HG03064 (cell line): ENCODE data around the gene YDJC.
"Not testable (repeated sequence)": the region's sequence is repeated elsewhere in the genome, so short reads cannot be mapped to it uniquely, and the experiment has no call there.

Source experiments
- ATAC-seq: cut with Tn5 transposase; IDR thresholded peaks from one replicate; pipeline ENCODE4 v1.9.1; 2021; ENCODE audit warnings: low read depth; ENCODE audit not compliant: unreplicated experiment

The YDJC gene

GRCh38 chr22:21633481-21633880 lies 3.7 kb upstream of the YDJC start:
- no peak for ATAC-seq

DNA sequence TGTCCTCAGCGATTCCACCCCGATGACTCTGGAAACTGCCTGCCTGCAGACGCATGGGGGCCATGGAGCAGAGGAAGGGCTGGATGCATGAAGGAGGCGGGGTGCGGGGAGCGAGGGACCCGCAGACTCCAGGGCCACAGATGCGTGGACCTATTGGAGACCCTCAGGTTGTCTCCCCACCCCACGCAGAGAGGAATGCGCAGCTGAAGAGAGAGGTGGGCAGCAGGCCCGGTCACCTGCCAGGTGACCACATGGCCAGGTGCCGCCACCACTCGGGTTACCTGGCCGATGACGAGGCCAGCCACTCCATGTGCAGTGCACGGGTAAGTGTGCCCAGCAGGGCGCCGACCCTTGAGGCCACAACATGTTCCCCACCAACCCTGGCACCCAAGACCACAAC lies 3.1 kb upstream of the YDJC start:
- ATAC-seq: no peak

DNA sequence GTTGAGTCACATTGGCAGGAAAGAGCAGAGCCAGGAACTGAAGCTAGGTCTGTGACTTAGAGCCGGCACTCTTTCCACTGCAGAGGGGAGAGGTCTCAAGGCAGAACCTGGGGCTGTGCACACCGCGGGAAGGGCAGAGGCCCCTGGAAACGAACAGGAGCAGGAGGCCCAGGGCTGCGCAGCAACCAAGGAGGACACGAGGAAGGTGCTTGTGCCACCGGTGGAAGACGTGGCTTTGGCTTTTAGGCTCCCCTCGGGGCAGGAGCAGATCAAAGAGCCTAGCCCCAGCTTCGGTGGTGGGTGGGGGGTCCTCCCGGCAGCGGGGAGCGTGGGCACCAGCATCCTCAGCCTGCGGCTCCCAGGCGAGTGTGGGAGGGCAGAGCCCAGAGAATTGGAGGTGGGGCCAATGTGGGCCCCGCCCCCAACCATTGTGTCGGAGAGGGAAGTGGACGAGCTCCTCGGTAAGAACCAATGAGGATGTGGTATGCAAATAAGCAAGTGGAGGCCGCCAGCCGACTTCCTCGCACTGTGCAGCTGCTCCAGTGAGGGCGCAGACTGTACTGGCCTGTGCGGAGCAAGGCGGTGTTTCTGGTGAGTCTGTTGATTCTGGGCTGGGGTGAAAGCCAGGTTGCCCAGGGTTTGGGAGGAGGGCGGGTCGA lies 2.5 kb upstream of the YDJC start, which contains the start of gene CCDC116:
Gene CCDC116 (plus strand): TSS at position 524 of the 659 bp plus-strand sequence. CDS start 422 bp downstream, outside the sequence.
- no peak for ATAC-seq

DNA sequence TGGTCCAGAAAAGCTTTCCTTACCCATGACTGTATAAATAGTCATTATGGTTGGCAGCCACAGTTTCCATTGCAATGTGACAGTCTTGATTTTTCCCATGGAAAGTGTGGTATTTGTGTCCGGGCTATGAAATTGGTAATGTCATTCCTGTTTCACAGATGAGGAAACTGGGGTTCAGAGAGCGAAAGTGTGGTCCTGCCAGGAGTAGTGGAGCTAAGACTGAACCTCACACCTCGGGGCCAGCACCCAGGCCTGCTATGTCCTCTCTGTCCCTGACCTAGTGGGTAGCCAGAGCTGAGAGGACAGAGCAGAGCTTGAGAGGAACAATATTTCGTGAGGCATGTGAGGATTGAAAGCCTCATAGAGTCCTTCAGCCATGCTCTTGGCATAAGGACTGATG lies 1.2 kb upstream of the YDJC start:
- no peak for ATAC-seq

DNA sequence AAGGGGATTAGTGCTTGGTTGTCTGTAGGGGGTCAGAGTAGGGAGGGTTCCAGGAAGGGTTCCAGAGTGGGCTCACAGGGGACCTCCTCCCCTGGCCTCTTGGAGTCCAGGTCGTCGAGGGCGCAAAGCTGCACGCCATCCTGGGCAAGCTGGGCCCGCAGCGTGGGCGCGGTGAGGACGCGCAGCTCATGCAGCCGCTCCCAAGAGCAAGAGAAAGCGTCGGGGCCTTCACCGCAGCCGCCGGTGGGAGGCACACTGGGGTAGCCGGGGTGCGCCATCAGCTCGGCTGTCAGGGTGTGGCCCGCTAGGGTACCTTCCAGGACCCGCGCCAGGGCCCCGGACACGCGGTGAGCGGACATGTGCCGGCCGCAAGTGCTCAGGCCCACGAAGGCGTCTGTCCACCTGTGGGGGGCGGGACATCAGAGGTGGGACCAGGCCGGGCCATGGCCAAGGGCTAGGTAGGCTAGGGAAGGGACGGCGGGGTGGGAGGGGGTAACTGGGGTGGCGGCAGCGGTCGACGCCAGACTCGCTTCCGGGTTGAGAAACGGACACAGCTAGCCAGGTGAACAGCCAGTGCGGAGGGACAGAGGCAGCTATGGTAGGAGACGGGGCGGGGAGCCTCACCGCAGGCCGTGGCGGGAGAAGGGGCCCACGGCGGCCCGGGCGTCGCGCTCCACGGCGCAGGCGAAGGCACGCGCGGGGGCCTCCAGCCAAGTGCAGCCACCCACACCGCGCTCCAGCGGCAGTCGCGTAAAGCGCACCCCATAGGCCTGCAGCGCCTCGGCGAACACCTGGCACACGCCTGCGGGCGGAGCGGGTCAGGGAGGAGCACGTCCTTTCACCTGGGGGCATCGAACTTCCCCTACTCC lies 1.2 kb downstream of the YDJC start:
- ATAC-seq: no peak

- no peak for ATAC-seq
Observed at GRCh38 chr22:21626735-21627469, 2.9 kb downstream of the YDJC start.

DNA sequence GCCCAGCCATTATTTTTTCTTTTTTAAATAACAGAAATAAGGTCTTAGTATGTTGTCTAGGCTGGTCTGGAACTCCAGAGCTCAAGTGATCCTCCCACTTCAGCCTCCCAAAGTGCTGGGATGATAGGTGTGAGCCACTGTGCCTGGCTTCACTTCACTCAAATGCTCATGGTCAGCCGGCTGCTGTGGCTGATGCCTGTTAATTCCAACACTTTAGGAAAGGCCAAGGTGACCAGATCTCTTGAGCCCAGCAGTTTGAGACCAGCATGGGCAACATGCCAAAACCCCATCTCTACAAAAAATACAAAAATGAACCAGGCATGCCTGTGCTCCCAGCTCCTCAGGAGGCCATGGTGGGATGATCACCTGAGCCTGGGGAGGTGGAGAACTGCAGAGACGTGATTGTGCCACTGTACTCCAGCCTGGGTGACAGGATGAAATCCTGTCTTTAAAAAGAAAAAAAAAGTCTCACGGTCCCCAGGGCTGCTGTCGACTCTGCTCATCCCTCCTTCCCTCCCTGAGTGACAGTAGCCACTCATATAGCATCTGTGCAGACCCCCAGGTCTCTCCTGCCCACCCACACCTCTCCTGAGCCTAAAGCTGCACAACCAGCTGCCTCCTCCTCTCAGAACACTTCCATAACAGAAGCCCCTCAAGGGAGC lies 3.6 kb downstream of the YDJC start:
- no peak for ATAC-seq

GRCh38 chr22:21624880-21625791 lies 4.7 kb downstream of the YDJC start:
- no peak for ATAC-seq

GRCh38 chr22:21624120-21624879 lies 5.5 kb downstream of the YDJC start:
- ATAC-seq: no peak

DNA sequence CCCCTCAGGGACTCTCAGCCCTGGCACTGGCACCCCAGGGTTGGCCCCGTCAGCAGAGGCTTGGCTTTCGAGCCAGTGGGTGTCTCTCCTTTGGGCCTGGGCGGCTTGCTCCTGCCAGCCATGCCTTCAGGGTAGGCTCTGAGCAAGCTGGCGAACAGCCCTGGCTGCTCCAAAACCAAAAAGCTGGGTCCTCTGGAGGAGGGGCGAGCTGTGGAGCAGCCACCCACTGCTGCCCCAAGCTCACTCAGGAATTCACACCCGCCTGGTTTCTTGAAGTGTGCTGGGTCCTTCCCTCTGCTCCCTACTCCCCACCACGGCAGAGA lies 6.2 kb downstream of the YDJC start:
- no peak for ATAC-seq

GRCh38 chr22:21622919-21623647 lies 6.7 kb downstream of the YDJC start:
- no peak for ATAC-seq

DNA sequence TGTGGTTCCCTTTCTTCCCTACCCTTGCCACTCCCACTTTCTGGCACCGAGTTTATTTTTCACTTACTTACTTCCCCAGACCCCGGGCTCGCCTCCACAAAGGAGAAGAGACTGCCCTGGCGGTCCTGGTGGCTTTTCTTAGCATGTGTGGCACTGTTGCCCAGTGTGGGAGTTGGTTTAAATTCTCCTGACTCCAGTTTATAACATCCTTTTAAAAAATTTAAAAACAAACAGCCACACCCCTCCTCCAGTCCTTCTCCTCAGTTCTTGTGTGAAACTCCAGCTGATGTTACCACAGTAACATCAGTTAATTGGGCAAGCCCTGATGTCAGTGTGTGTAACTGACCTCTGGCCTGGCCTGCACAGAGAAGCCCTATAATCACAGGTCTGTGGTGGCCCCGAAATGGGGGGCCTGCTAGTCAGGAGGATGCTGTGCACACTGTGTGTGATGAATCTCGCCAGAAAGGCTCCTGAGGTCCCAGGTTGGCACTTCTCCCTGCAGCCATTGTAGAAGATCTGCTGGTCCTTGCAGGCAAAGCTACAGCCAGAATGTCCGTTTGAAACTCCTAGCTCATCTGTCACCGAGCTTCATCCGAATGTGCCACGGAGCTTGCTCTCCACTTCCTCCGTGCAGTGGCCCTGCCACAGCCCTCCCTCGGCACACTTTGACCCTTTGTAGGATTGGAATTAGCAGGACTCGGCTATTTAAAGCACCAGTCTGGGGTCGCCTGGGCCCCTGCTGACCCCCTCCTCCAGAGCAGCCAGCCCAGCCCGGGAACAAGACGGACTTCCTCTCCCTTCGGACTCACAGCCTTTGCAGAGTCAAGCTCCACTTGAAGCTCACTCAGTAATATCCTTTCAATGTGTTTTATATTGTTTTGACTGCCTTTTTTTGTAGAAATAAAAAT lies 7.6 kb downstream of the YDJC start:
- ATAC-seq: no peak

DNA sequence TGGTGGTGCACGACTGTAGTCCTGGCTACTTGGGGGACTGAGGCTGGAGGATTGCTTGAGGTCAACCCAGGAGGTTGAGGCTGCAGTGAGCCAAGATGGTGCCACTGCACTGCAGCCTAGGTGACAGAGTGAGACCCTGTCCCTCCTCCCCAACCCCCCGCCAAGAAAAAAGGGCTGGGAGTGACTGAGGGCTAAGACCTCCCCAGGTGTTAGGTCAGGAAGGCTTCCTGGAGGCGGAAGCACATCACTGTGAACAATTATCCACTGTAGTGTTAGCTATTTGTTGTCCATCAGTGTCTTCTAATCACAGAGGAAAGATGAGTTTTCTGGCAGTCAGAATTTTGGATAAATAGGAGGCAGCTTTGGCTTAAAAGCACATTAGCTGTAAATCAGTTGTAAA lies 8.8 kb downstream of the YDJC start:
- ATAC-seq: no peak

DNA sequence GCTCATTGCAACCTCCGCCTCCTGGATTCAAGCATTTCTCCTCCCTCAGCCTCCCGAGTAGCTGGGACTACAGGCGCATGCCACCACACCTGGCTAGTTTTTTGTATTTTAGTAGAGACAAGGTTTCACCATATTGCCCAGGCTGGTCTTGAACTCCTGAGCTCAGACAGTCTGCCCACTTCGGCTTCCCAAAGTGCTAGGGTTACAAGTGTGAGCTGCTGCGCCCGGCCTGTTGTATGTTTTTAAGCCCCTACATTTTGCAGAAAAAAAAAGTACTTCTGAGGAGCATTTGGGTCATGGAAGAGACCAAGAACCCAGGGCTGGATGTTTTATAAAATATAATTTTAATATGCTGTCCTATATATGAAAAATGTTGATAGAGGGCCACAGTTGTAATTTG lies 12.5 kb downstream of the YDJC start:
- not testable (repeated sequence) for ATAC-seq

DNA sequence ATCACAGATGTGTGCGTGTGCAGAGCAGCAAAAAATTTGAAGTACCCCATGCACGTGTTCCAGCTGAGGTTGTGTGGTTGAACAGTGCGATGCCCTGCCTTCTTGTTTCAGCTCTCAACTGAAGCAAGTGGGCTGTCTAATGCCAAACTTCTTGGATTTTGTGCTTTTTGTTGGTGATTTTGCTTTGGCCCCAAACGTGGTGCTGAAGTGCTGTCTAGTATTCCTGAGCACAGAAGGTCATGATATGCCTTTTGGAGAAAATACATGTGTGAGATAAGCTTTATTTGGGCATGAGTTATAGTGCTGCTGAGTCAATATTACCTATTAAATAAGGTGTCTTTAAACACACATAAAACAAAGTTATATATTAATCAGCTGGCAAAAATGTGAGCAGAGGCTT lies 14.1 kb downstream of the YDJC start:
- no peak for ATAC-seq

- no peak for ATAC-seq
Observed at GRCh38 chr22:21613553-21614233, 16.1 kb downstream of the YDJC start.

- ATAC-seq: no peak
Observed at GRCh38 chr22:21612858-21613257, 17.0 kb downstream of the YDJC start.
